Fibroblast of lung (primary cell): ENCODE measurements around the gene PKP1.

Source experiments
- EZH2 ChIP-seq: IDR thresholded peaks from 2 replicates; pipeline ENCODE4 v1.5.1; 2012; ENCODE audit warnings: low read length, control low read depth, mild to moderate bottlenecking; ENCODE audit errors: missing control alignments
- TF ChIP-seq, protein P1 (sequence below), 2 donors: IDR thresholded peaks in 1 of 2; conservative IDR thresholded peaks in 1 of 2; 1 replicate in 1 of 2; 2 replicates in 1 of 2; pipeline ENCODE4 v1.5.1; 2011 to 2012; ENCODE audit warnings: low read length in 2 of 2, control low read depth in 1 of 2, inconsistent platforms in 1 of 2, low read depth in 1 of 2, mild to moderate bottlenecking in 1 of 2

DNA sequence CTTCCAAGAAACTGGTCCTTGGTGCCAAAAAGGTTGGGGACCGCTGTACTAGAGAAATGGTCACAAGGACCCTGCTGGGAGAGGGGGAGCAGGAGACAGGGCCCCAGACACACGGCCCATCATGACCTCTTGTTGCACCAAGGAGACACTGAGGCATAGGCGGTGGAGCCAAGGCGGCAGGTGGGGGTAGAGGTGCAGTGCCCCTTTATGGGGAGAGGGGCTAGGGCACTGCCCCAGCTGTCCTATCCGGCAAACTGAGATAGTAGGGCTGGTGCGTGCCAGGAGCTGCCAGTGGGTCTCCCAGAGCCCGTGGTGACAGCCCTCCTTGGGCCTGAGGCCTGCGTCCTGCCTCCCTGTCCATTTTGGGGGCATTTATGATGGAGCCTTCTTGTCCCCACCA, 73.9 kb downstream of the PKP1 start:
- TF ChIP-seq, protein P1, sequence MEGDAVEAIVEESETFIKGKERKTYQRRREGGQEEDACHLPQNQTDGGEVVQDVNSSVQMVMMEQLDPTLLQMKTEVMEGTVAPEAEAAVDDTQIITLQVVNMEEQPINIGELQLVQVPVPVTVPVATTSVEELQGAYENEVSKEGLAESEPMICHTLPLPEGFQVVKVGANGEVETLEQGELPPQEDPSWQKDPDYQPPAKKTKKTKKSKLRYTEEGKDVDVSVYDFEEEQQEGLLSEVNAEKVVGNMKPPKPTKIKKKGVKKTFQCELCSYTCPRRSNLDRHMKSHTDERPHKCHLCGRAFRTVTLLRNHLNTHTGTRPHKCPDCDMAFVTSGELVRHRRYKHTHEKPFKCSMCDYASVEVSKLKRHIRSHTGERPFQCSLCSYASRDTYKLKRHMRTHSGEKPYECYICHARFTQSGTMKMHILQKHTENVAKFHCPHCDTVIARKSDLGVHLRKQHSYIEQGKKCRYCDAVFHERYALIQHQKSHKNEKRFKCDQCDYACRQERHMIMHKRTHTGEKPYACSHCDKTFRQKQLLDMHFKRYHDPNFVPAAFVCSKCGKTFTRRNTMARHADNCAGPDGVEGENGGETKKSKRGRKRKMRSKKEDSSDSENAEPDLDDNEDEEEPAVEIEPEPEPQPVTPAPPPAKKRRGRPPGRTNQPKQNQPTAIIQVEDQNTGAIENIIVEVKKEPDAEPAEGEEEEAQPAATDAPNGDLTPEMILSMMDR (conservative IDR thresholded peaks at IDR 0.05 in 1 of 2, IDR thresholded peaks at IDR 0.05 in 1 of 2; ENCODE audit: low read depth in 1 of 2, low read length in 2 of 2), result no peak
- TF ChIP-seq EZH2, result no peak
